T-helper 22 cell (primary cell): ENCODE measurements around the gene MAP3K8.

Experiments
- DNase-seq: peaks from one replicate; pipeline ENCODE4 v3.0.0-alpha.2; 2020; ENCODE audit warnings: low read depth

MAP3K8 gene

DNA sequence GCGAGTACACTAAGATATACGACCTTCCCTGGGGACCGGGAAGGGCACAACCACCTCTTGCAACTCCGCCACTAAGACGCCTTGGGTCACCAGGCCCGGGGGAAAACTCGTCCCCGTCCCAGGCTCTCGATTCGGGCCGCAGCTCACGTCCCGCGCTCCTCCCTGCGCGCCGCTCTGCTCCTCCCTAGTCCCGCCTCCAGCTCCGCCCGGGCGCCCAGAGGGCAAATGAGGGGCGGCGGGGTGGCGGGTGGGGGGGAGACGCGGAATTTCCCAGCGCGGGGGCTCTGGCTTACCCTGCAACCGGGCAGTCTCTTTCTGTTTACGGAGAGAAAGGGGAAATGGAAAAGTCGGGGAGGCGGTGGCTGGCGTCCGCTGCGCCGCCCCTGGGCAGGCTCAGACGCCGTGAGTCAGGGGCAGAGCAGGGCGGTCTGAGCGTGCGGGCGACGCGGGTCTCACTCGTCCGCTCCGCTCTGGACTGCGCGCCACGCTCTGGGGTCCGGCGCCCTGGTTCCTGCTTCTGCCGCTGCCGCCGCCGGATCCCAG is at the start of gene MAP3K8:
Gene MAP3K8, plus strand, starts transcription at position 455 of the 543 bp plus-strand sequence. CDS start 4,755 bp downstream, outside the sequence.
- peak; percentile 80 for DNase-seq

DNA sequence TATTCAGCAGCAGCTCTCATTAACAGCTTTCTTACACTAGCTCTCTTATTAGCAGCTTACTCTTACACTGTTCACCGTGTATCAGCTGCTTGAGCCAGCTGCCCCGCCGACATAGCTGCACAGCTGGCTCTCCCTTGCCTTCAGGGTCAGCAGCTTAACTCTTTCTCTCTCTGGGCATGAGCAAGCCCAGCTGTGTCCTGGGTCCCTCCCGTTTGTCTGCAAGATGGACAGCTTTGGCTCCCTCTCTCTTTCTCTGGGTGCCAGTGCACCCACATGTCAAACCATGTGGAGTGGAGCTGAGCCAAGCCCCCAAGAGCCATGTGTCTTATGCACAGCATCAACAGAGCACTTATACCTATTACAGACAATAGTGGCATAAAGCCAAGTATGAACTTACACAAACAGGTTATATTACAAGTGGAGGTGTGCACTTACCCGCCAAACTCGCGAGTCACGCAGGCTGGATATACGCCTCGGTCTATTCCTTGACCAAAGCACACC is 49.2 kb upstream of the MAP3K8 start:
- DNase-seq, result no peak

GRCh38 chr10:30386801-30387588 is 47.0 kb upstream of the MAP3K8 start:
- no peak for DNase-seq

- DNase-seq, result no peak
These were observed 46.2 kb upstream of the MAP3K8 start for GRCh38 chr10:30387646-30388243.

DNA sequence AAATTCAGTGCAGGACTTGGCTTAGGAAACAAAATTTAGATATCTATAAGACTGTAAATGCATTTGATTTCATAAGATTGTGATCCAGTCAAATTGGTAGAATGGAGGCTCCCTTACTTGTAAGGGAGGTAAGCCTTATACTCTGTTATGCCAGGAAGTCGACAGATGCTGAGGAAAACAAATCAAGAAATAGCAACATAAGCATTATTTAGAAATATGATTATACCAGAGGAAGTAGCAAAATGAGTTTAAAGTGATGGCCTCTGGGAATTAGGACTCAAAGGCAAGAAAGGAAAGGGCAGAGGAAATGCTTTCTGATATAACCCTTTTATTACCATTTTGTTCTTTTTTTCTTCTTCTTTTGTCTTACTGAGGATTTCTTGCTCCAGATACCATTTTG is 44.4 kb upstream of the MAP3K8 start:
- no peak for DNase-seq

- no peak for DNase-seq
These were observed 43.8 kb upstream of the MAP3K8 start for GRCh38 chr10:30390207-30390606.

DNA sequence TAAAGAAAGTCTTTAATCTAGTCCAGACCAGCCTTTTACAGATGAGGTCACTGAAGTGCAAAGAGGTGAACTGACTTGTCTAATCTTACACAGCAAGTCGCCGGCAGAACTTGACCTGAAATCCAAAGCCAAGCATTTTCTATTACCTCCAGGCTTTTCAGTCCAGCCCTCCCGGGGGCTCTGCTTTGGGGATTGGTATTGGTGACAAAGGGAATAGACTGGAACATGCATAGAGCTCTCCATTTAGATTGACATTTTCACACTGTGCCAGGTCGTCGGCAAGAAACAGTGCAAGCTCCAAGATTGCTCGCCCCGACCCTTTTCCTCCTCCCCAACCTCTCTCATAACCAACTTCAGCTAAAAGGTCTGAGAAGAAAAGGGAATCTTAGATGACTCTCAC is 42.7 kb upstream of the MAP3K8 start:
- DNase-seq, result no peak

GRCh38 chr10:30392564-30392990 is 41.4 kb upstream of the MAP3K8 start:
- DNase-seq, result peak; percentile 34

GRCh38 chr10:30396293-30396692 is 37.7 kb upstream of the MAP3K8 start:
- no peak for DNase-seq

DNA sequence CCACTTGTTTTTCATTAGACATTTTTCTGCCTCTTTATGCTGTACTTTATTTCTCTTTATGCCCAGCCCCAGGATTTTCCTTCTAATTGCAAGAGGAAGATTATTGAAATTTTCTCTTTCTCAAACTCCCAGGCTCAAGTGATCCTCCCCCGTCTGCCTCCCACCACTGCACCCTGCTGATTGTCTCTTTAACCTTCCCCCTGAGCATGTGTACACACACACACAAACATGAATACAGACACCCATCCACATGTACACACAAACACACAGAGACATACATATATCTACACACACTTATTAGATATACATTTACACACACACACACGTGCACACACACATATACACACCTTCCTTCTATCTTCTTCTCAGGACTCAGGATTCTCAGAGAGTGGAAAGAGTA is 37.3 kb upstream of the MAP3K8 start:
- no peak for DNase-seq

DNA sequence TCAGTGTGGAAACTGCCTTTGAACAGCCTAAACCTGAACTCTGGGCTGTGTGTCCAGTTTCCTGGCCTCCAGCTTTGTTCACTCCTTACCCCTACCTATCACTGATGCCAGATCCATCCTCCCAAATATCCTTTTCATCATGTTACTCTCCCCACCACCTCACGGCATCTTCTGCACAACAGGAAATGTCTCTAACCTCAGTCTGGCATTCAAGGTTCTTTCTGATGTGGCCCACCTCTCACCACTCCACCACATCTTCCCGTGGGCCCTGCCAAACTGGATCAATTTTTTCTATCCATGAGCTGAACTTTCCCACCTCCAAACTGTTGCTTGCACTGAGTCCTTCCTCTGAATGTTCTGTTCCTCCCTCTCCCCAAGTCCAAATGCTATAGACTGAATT is 35.8 kb upstream of the MAP3K8 start:
- no peak for DNase-seq

DNA sequence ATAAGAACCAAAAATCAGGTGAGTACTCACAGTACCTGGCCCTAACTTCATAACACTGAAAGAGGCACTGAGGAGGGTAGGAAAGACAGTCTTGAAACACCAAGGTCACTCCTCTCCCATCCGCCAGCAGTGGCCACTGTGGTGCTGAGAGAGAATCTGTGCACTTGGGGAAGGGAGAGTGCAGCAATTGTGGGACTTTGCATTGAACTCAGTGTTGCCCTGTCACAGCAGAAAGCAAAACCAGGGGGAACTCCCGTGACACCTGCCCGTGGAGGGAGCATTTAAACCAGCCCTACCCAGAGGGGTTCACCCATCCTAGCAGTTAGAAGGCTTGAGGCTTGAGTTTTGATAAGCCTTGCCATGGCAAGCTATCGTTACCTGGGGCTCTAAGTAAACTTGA is 35.2 kb upstream of the MAP3K8 start:
- no peak for DNase-seq

GRCh38 chr10:30403494-30403893 is 30.5 kb upstream of the MAP3K8 start:
- no peak for DNase-seq

DNA sequence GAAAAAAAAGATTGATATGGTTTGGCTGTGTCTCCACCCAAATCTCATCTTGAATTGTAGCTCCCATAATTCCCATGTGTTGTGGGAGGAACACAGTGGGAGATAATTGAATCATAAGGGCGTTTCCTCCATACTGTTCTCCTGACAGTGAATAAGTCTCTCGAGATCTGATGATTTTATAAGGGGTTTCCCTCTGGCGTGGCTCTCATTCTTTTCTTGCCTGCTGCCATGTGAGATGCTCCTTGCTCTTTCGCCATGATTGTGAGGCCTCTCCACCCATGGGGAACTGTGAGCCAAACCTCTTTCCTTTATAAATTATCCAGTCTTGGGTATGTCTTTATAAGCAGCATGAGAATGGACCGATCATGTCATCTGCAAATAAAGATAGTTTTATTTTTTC is 29.4 kb upstream of the MAP3K8 start:
- DNase-seq, result no peak

DNA sequence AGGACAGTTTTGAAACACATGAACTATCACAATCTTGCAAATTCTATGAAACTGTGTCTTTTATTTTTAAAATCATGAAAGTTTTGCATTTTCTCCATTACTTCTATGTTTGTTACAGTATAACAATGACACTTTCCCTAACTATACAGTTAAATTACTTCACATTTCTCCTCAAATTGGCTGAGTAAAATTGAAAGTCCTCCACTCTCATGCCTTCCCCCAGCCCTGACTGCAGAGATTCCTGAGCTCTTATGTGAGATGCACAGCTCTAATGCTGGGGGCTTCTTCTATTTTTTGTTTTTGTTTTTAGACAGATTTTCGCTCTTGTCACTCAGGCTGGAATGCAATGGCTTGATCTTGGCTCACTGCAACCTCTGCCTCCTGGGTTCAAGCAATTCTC is 22.7 kb upstream of the MAP3K8 start:
- no peak for DNase-seq

DNA sequence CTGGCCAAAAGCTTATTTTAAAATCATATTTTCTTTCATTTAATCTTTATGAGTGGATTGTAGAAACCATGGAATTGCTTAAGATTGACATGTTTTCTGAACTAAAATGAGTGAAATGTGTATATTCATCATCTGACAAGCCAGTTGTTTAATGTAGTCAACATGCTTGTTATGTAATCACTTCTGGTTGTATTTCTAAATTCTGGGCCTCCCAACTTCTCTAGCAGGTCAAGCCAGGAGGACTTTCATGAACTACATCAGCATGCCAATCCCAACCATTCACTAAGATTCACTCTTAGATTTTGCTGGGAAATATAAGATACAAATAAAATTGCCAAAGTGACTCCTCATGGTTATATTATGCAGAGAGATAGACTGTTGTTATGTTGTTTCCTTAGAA is 21.1 kb upstream of the MAP3K8 start:
- DNase-seq, result no peak

- DNase-seq, result no peak
These were observed 19.9 kb upstream of the MAP3K8 start for GRCh38 chr10:30413996-30414576.

DNA sequence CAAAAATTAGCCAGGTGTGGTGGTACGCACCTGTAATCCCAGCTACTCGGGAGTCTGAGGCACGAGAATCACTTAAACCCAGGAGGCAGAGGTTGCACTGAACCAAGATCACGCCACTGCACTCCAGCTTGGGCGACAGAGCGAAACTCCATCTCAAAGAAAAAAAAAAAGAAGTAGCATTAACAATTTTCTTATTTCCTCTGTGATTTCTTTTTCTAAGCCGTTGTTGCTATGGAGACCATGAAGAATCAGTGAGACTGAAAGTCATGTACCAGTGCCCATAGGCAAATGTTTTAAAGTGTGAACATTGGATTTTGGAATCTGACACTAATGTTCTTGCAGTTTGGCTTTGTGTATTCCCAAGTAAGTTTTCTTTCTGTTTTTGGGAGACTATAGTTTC is 18.4 kb upstream of the MAP3K8 start:
- DNase-seq, result no peak

GRCh38 chr10:30417301-30417700 is 16.7 kb upstream of the MAP3K8 start:
- no peak for DNase-seq

- no peak for DNase-seq
These were observed 13.7 kb upstream of the MAP3K8 start for GRCh38 chr10:30420266-30420665.

DNA sequence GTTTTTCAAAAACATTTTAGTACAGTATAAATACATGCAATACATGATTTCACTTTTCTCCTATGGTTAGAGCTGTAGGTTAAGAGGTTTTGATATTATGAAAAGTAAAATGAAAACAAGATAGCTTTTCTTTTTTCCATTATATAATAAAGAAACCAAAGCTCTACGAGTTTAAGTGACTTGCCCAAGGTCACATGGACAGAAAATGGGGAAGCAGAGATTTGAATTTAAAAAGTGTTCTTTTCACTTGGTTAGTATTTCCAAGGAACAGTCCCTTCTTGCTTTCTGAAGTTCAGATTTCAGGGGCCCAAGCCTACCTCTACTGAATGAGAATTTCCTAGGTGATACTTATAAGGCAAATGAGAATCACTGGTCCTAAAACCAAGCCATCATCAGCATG is 13.2 kb upstream of the MAP3K8 start:
- DNase-seq, result no peak

DNA sequence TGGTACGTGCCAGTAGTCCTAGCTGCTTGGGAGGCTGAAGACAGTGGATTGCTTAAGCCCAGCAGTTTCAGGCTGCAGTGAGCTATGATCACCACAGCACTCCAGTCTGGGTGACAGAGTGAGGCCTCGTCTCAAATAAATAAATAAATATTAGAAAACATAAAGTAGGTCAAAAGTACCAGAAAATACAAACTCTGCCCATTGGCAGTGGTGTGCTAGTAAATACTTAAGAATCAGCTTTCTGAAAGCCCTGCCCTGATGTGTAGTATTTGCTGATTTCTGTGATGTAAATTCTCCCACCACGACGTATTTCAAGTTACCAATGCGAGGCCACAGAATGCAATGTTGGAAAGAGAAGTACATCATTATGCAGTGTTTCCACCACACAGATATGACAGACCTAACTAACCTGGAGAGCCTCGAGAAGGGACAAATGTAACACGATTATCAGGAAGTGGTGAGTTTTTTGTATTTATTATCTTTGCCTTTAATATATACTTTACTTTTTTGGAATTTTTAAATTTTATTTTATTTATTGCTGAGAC is 11.8 kb upstream of the MAP3K8 start:
- DNase-seq, result no peak
